ENCODE measurements around the gene ANKRD22. TPM values are rescaled to one million over a fixed set of nuclear protein-coding genes. Genes with fewer than 3 reads are reported as not detected.
A peak's percentile ranks its signal among the peaks of the same experiment; 100 is the strongest.

Gene ANKRD22
- total and polyA plus RNA-seq, 7 donors = 0.01 to 0.05 TPM; not detected in 5

GRCh38 chr10:88810196-88810961 lies 41.3 kb downstream of the ANKRD22 start:
- ATAC-seq = peak in 1 of 4 donors; percentile 55
- 41 to 45% (median 42%) methylated on average over 5 of the region's 5 CpGs for WGBS, 3 donors
- H3K4me3 ChIP-seq = no peak overlapping the region
- peaks cover 0 to 9% (median 0%) of the 10 kb centered on the region in 3 donors for H3K27me3 ChIP-seq (ENCODE audit: insufficient read depth in 3 of 3, low read length in 2 of 3)
- H3K9me3 ChIP-seq = no peaks in the 10 kb centered on the region
- H3K36me3 ChIP-seq (ENCODE audit: insufficient read depth in 1 of 2, low read depth in 1 of 2) = no peaks in the 10 kb centered on the region
- no peak for DNase-seq
- peak; percentile 51 for TF ChIP-seq CTCF (IDR thresholded peaks at IDR 0.05)
- intact Hi-C loops (cut with DNase I) = loop anchor here in 1 of 2 donors (10.0 kb wide), 1 partner anchor 126 kb away; no protein-coding TSS in a partner anchor
- no peak overlapping the region for H3K27ac ChIP-seq
- H3K4me1 ChIP-seq = no peaks in the 10 kb centered on the region

- intact Hi-C loops (cut with DNase I) = loop anchor here in 1 of 2 donors (10.0 kb wide), 1 partner anchor 125 kb away; no protein-coding TSS in a partner anchor
- Histone ChIP-seq H3K27me3 (ENCODE audit: insufficient read depth in 3 of 3, low read length in 2 of 3) (peaks cover 0 to 9% (median 0%) of the 10 kb centered on the region in 3 donors), H3K4me3 (no peak overlapping the region), H3K4me1 (no peaks in the 10 kb centered on the region), H3K9me3 (no peaks in the 10 kb centered on the region), H3K36me3 (ENCODE audit: insufficient read depth in 1 of 2, low read depth in 1 of 2) (no peaks in the 10 kb centered on the region), H3K27ac (no peak overlapping the region)
- ATAC-seq = no peak
- WGBS, 3 donors = 60 to 62% (median 62%) methylated on average over 4 of the region's 4 CpGs
- DNase-seq = no peak
- no peak for TF ChIP-seq CTCF (IDR thresholded peaks at IDR 0.05)
These were observed 42.0 kb downstream of the ANKRD22 start for GRCh38 chr10:88809621-88810020.

- WGBS, 3 donors = 75 to 85% (median 82%) methylated on average over 3 of the region's 3 CpGs
- no peak for TF ChIP-seq CTCF (IDR thresholded peaks at IDR 0.05)
- Histone ChIP-seq H3K27ac (no peak overlapping the region), H3K4me3 (no peak overlapping the region), H3K4me1 (no peaks in the 10 kb centered on the region), H3K9me3 (no peaks in the 10 kb centered on the region), H3K27me3 (ENCODE audit: insufficient read depth in 3 of 3, low read length in 2 of 3) (peaks cover 0 to 4% (median 0%) of the 10 kb centered on the region in 3 donors), H3K36me3 (ENCODE audit: insufficient read depth in 1 of 2, low read depth in 1 of 2) (no peaks in the 10 kb centered on the region)
- intact Hi-C loops (cut with DNase I) = no loop called here
- no peak for ATAC-seq
- DNase-seq = no peak
These were observed 45.7 kb downstream of the ANKRD22 start for GRCh38 chr10:88805924-88806323.

- Histone ChIP-seq H3K27ac (no peak overlapping the region), H3K36me3 (ENCODE audit: insufficient read depth in 1 of 2, low read depth in 1 of 2) (no peaks in the 10 kb centered on the region), H3K4me1 (no peaks in the 10 kb centered on the region), H3K27me3 (ENCODE audit: insufficient read depth in 3 of 3, low read length in 2 of 3) (no peaks in the 10 kb centered on the region), H3K9me3 (no peaks in the 10 kb centered on the region), H3K4me3 (no peak overlapping the region)
- intact Hi-C loops (cut with DNase I) = no loop called here
- TF ChIP-seq CTCF (IDR thresholded peaks at IDR 0.05) = no peak
- ATAC-seq = no peak
- DNase-seq = no peak
- 30 to 35% (median 34%) methylated on average over 2 of the region's 2 CpGs for WGBS, 3 donors
These were observed 46.3 kb downstream of the ANKRD22 start for GRCh38 chr10:88805361-88805760.
